A549 (cell line): ENCODE results near the gene WNT9A.

ENCODE experiments used
- EP300 ChIP-seq, 2 experiments: fragments of >200 bp; sonication (Bioruptor Twin); formaldehyde crosslinking; IDR thresholded peaks; 2 replicates in 1 of 2; 3 replicates in 1 of 2; pipeline ENCODE4 v1.6.1; 2016 to 2017
- KDM5A ChIP-seq: fragments of 200-600 bp; sonication (generic); IDR thresholded peaks from 2 replicates; pipeline ENCODE4 v1.6.1; 2016; ENCODE audit warnings: antibody characterized with exemption, mild to moderate bottlenecking
- POLR2A ChIP-seq: IDR thresholded peaks from 2 replicates; pipeline ENCODE4 v1.6.1; 2012; ENCODE audit warnings: mild to moderate bottlenecking, low read length
- USF2 ChIP-seq: fragments of 450-650 bp; IDR thresholded peaks from 2 replicates; pipeline ENCODE4 v1.6.1; 2014; ENCODE audit warnings: antibody characterized with exemption
- TF ChIP-seq, protein P1 (sequence below): IDR thresholded peaks from 2 replicates; pipeline ENCODE4 v1.6.1; 2012
- TF ChIP-seq, protein P2 (sequence below): fragments of >200 bp; sonication (Bioruptor Twin); formaldehyde crosslinking; IDR thresholded peaks from 3 replicates; pipeline ENCODE4 v1.5.1; 2016

GRCh38 chr1:227942021-227942715 is 5.6 kb downstream of the WNT9A start:
- no peak for TF ChIP-seq USF2
- no peak for TF ChIP-seq KDM5A
- TF ChIP-seq, protein P1, sequence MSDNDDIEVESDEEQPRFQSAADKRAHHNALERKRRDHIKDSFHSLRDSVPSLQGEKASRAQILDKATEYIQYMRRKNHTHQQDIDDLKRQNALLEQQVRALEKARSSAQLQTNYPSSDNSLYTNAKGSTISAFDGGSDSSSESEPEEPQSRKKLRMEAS = no peak
- TF ChIP-seq POLR2A = no peak
- TF ChIP-seq, protein P2, sequence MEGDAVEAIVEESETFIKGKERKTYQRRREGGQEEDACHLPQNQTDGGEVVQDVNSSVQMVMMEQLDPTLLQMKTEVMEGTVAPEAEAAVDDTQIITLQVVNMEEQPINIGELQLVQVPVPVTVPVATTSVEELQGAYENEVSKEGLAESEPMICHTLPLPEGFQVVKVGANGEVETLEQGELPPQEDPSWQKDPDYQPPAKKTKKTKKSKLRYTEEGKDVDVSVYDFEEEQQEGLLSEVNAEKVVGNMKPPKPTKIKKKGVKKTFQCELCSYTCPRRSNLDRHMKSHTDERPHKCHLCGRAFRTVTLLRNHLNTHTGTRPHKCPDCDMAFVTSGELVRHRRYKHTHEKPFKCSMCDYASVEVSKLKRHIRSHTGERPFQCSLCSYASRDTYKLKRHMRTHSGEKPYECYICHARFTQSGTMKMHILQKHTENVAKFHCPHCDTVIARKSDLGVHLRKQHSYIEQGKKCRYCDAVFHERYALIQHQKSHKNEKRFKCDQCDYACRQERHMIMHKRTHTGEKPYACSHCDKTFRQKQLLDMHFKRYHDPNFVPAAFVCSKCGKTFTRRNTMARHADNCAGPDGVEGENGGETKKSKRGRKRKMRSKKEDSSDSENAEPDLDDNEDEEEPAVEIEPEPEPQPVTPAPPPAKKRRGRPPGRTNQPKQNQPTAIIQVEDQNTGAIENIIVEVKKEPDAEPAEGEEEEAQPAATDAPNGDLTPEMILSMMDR = no peak
- TF ChIP-seq EP300 (IDR thresholded peaks at IDR 0.05) = no peak
